HG02943 (cell line): ENCODE results near the gene NPFFR1.
"Not testable (repeated sequence)": the region's sequence is repeated elsewhere in the genome, so short reads cannot be mapped to it uniquely, and the experiment has no call there.

Source experiments
- ATAC-seq: cut with Tn5 transposase; IDR thresholded peaks from one replicate; pipeline ENCODE4 v1.9.1; 2021; ENCODE audit warnings: mild to moderate bottlenecking, low read depth, moderate library complexity; ENCODE audit not compliant: unreplicated experiment

Gene NPFFR1

GRCh38 chr10:70265032-70265689 is 18.6 kb downstream of the NPFFR1 start:
- ATAC-seq: no peak

DNA sequence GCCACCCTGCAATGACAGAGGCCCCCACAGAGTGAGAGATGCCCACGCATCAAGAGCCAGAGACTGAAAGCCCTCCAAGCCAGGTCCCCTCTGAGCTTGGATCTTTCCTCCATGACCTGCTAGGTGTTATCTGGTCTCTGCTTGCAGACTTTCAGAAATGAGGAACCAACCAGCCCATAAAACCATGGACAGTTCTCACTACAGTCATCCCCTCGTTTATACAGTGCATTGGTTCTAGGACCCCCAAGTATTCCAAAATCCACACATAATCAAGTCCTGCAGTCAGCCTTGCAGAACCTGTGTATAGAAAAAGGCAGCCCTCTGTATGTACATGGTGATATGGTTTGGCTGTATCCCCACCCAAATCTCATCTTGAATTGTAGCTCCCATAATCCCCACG is 23.1 kb downstream of the NPFFR1 start:
- ATAC-seq: no peak

DNA sequence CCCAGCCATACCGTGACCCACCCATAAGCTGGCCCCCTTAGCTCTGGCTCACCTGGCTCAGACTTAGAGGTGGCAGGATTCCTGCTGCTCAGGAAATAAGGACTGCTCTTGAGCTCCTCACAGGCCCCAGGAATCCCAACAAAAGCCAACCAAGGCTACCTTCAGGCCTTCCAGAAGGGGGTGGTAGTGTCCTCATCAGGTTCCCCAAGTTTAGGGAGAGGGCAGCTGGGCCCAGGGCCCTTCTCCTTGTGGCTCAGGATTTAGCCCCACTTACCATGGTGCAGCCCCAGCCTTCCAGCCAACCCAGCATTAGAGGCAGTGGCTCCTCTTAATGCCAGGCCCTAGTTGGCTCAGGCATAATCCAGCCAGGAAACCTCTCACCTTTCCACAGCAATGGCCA is 23.5 kb downstream of the NPFFR1 start:
- ATAC-seq: no peak

GRCh38 chr10:70258216-70258615 is 25.6 kb downstream of the NPFFR1 start:
- ATAC-seq: no peak

GRCh38 chr10:70257816-70258215 is 26.0 kb downstream of the NPFFR1 start:
- ATAC-seq: not testable (repeated sequence)

GRCh38 chr10:70256463-70256862 is 27.3 kb downstream of the NPFFR1 start:
- no peak for ATAC-seq

GRCh38 chr10:70255329-70256299 is 28.2 kb downstream of the NPFFR1 start:
- ATAC-seq: no peak

DNA sequence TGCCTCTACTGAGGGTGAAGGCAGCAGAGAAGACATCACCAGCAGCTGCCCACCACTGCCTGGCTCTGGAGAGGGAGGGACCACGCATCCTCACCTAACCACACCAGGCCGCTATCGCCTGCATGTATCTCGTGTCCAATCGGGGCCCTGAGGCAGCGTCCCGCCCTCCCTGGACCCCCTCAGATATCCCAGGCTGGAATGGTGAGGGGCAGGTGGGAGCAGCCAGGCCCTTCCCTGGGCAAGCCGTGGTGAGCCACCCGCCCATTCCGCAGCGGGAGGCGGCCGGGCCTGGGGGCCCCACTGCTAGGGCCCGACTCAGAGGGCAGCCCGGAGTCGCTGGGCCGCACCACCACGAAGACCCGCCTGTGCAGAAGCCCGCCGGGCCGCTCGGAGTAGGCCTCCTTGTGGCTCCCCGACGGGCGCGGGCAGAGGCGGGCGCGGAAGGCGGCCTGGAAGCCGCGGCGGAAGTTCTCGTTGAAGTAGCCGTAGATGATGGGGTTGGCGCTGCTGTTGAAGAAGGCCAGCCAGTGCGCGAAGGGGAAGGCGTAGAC is 29.0 kb downstream of the NPFFR1 start:
- ATAC-seq: no peak

- no peak for ATAC-seq
These were observed 29.7 kb downstream of the NPFFR1 start for GRCh38 chr10:70253878-70254765.

GRCh38 chr10:70250961-70251680 is 32.7 kb downstream of the NPFFR1 start:
- no peak for ATAC-seq

DNA sequence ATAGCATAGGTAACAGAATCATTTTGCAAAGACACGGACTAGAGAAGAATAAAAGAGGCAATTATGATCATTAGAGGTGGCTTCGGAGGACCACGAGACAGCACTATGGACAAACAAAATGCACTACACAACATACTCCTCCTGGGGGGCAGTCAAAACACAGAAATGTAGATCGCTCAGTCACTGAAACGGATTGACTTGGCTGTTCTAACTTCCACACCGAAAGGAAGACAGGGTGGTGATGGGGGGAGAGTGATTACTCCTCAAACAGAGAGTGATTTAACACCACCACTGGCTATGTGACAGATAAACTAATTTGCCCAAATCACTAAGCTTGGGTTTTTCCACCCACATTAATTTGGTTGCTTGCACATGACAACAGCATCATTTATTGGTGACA is 36.4 kb downstream of the NPFFR1 start:
- ATAC-seq: no peak

- ATAC-seq: no peak
These were observed 42.7 kb downstream of the NPFFR1 start for GRCh38 chr10:70241081-70241480.

DNA sequence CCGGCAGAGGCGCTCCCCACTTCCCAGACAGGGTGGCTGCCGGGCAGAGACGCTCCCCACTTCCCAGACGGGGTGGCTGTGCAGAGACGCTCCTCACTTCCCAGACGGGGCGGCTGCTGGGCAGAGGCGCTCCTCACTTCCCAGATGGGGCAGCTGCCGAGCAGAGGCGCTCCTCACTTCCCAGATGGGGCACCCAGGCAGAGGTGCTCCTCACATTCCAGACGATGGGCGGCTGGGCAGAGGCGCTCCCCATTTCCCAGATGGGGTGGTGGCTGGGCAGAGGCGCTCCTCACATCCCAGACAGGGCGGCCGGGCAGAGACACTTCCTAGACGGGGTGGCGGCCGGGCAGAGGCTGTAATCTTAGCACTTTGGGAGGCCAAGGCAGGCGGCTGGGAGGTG is 43.8 kb downstream of the NPFFR1 start:
- not testable (repeated sequence) for ATAC-seq

- not testable (repeated sequence) for ATAC-seq
These were observed 44.5 kb downstream of the NPFFR1 start for GRCh38 chr10:70239077-70239976.

GRCh38 chr10:70237958-70238536 is 45.8 kb downstream of the NPFFR1 start:
- ATAC-seq: not testable (repeated sequence)

DNA sequence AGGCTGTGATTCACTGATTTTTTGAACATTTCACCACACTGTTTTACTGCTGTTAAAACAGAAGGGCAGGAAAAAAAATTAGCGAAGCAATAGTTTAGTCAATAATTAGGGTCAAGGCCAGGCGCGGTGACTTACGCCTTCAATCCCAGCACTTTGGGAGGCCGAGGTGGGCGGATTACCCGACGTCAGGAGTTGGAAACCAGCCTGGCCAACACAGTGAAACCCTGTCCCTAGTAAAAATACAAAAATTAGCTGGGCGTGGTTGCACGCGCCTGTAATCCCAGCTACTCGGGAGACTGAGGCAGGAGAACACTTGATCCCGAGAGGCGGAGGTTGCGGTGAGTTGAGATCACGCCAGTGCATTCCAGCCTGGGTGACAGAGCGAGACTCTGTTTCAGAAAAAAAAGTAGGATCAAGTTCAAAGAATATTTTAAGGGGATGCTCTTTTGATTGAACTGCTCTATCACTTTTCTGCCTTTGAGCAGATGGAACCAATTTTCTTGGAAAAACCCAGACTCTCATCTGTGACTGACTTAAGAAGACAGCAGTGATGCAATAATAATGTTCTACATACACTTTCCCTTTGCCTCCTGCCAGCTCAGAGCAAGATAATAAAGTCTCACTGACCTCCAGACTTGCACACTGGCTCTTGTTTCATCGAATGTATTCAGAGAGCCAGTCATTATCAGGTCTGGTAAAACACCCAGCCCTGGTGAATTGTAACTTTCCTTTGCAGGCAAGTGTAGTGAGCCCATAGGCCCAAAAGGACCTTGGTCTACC is 48.9 kb downstream of the NPFFR1 start:
- no peak for ATAC-seq

DNA sequence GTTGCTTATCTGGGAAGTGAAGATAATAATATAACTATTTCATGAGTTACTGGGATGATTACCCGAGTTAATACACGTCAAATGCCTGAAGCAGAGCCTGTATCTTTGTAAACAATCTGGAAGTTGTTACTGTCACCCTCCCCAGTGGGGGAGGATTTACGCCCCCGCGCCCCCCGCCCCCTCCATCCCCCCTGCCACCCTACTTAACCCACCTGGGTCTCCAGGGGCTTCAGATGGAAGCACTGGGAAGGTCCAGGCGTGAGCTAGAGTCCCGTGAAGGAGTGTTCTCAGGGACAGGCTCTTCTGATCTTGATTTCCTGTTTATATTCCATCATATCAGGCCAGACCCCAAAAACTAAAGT is 49.9 kb downstream of the NPFFR1 start:
- no peak for ATAC-seq
